ENCODE measurements around the gene APLF.

Gene APLF

GRCh38 chr2:68556381-68556780 is 89.0 kb downstream of the APLF start:
- Histone ChIP-seq H3K36me3 (ENCODE audit: control insufficient read depth, insufficient read depth, low read length) (no peaks in the 10 kb centered on the region), H3K4me3 (replicated peaks; ENCODE audit: low read depth, low read length) (no peak overlapping the region), H3K27me3 (replicated peaks; ENCODE audit: control insufficient read depth, insufficient read depth, low read length) (no peaks in the 10 kb centered on the region)
- TF ChIP-seq CTCF (IDR thresholded peaks at IDR 0.05; ENCODE audit: insufficient read depth, low read length, poor library complexity, severe bottlenecking) = no peak
- DNase-seq (ENCODE audit: extremely low read depth, insufficient read length) = no peak

- H3K36me3 ChIP-seq (ENCODE audit: control insufficient read depth, insufficient read depth, low read length) = no peaks in the 10 kb centered on the region
- no peak overlapping the region for H3K4me3 ChIP-seq (replicated peaks; ENCODE audit: low read depth, low read length)
- no peak for DNase-seq (ENCODE audit: extremely low read depth, insufficient read length)
- no peaks in the 10 kb centered on the region for H3K27me3 ChIP-seq (replicated peaks; ENCODE audit: control insufficient read depth, insufficient read depth, low read length)
- no peak for TF ChIP-seq CTCF (IDR thresholded peaks at IDR 0.05; ENCODE audit: insufficient read depth, low read length, poor library complexity, severe bottlenecking)
These were observed 91.2 kb downstream of the APLF start for GRCh38 chr2:68558576-68558975.

- no peak for TF ChIP-seq CTCF (IDR thresholded peaks at IDR 0.05; ENCODE audit: insufficient read depth, low read length, poor library complexity, severe bottlenecking)
These were observed 92.3 kb downstream of the APLF start for GRCh38 chr2:68559692-68560091.

GRCh38 chr2:68560545-68560944 is 93.2 kb downstream of the APLF start:
- no peak for TF ChIP-seq CTCF (IDR thresholded peaks at IDR 0.05; ENCODE audit: insufficient read depth, low read length, poor library complexity, severe bottlenecking)
- no peak for DNase-seq (ENCODE audit: extremely low read depth, insufficient read length)
- H3K27me3 ChIP-seq (replicated peaks; ENCODE audit: control insufficient read depth, insufficient read depth, low read length) = no peaks in the 10 kb centered on the region
- H3K36me3 ChIP-seq (ENCODE audit: control insufficient read depth, insufficient read depth, low read length) = no peaks in the 10 kb centered on the region
- no peak overlapping the region for H3K4me3 ChIP-seq (replicated peaks; ENCODE audit: low read depth, low read length)

More at GRCh38 chr2:68559692-68560091, 92.3 kb downstream of the APLF start:
- H3K4me3 ChIP-seq (replicated peaks; ENCODE audit: low read depth, low read length) = no peak overlapping the region
- DNase-seq (ENCODE audit: extremely low read depth, insufficient read length) = no peak
- no peaks in the 10 kb centered on the region for H3K36me3 ChIP-seq (ENCODE audit: control insufficient read depth, insufficient read depth, low read length)
- H3K27me3 ChIP-seq (replicated peaks; ENCODE audit: control insufficient read depth, insufficient read depth, low read length) = no peaks in the 10 kb centered on the region

GRCh38 chr2:68561372-68561771 is 94.0 kb downstream of the APLF start:
- Histone ChIP-seq H3K4me3 (replicated peaks; ENCODE audit: low read depth, low read length) (no peak overlapping the region), H3K27me3 (replicated peaks; ENCODE audit: control insufficient read depth, insufficient read depth, low read length) (no peaks in the 10 kb centered on the region), H3K36me3 (ENCODE audit: control insufficient read depth, insufficient read depth, low read length) (no peaks in the 10 kb centered on the region)
- no peak for TF ChIP-seq CTCF (IDR thresholded peaks at IDR 0.05; ENCODE audit: insufficient read depth, low read length, poor library complexity, severe bottlenecking)
- no peak for DNase-seq (ENCODE audit: extremely low read depth, insufficient read length)

GRCh38 chr2:68562934-68563333 is 95.5 kb downstream of the APLF start:
- no peak for TF ChIP-seq CTCF (IDR thresholded peaks at IDR 0.05; ENCODE audit: insufficient read depth, low read length, poor library complexity, severe bottlenecking)
- no peaks in the 10 kb centered on the region for H3K27me3 ChIP-seq (replicated peaks; ENCODE audit: control insufficient read depth, insufficient read depth, low read length)
- no peak overlapping the region for H3K4me3 ChIP-seq (replicated peaks; ENCODE audit: low read depth, low read length)
- no peaks in the 10 kb centered on the region for H3K36me3 ChIP-seq (ENCODE audit: control insufficient read depth, insufficient read depth, low read length)
- no peak for DNase-seq (ENCODE audit: extremely low read depth, insufficient read length)

All from GM06990 (cell line).